Stomach (tissue), 4 donors: ENCODE data around the gene DDX6.

Source experiments
- CTCF ChIP-seq, 7 experiments: fragments of 450-650 bp in 4 of 7; fragments of 200-600 bp in 3 of 7; sonication (generic) in 3 of 7; IDR thresholded peaks; one replicate each; pipeline ENCODE4 v1.5.1; 2016 to 2019; ENCODE audit warnings: antibody characterized with exemption in 7 of 7, control low read depth in 2 of 7, mild to moderate bottlenecking in 1 of 7
- EP300 ChIP-seq: sonication (generic); formaldehyde crosslinking; IDR thresholded peaks from one replicate; pipeline ENCODE4 v1.6.1; 2017; ENCODE audit warnings: antibody characterized with exemption
- POLR2A ChIP-seq, 4 donors: fragments of 450-650 bp; IDR thresholded peaks; one replicate each; pipeline ENCODE4 v1.6.1; 2016; ENCODE audit warnings: antibody characterized with exemption in 4 of 4, control low read depth in 2 of 4, mild to moderate bottlenecking in 1 of 4, moderate library complexity in 1 of 4

DNA sequence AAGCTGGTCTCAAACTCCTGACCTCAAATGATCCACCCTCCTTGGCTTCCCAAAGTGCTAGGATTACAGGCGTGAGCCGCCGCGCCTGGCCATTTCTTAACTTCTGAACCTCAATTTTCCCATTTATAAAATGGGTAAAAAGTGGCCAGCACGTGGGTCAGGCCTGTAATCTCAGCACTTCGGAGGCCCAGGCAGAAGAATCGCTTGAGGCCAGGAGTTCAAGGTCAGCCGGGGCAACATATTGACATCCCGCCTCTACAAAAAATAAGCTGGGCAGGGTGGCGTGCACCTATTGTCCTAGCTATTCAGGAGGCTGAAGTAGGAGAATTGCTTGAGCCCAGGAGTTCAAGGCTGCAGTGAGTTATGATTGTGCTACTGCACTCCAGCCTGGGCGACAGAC, 6.5 kb upstream of the DDX6 start:
- no peak for TF ChIP-seq CTCF (IDR thresholded peaks at IDR 0.05)
- no peak for TF ChIP-seq EP300
- TF ChIP-seq POLR2A (IDR thresholded peaks at IDR 0.05) = no peak
